Tibial nerve (tissue), 4 donors: Measurements from ENCODE around the gene PCDHGB7. TPM values are rescaled to one million over a fixed set of nuclear protein-coding genes. Genes with fewer than 3 reads are reported as not detected.
"Not testable (repeated sequence)": the region's sequence is repeated elsewhere in the genome, so short reads cannot be mapped to it uniquely, and the experiment has no call there.

Experiments used
- DNase-seq, 2 donors: peaks; one replicate each; pipeline ENCODE4 v3.0.0-alpha.2; 2019; ENCODE audit warnings: low spot score in 2 of 2
- H3K27ac ChIP-seq, 4 donors: fragments of 200-600 bp; sonication (generic) in 3 of 4; one replicate each; pipeline ENCODE4 v1.5.1; 2017 to 2019; ENCODE audit warnings: mild to moderate bottlenecking in 1 of 4
- H3K27me3 ChIP-seq, 2 donors: fragments of 200-600 bp; sonication (generic) in 1 of 2; one replicate each; pipeline versions ENCODE4 v1.5.1 to v1.6.0; 2017 to 2019
- H3K36me3 ChIP-seq, 3 donors: fragments of 200-600 bp; sonication (generic); one replicate each; pipeline ENCODE4 v1.5.1; 2018 to 2019
- H3K4me1 ChIP-seq, 4 donors: fragments of 200-600 bp; sonication (generic) in 3 of 4; one replicate each; pipeline ENCODE4 v1.5.1; 2017 to 2019
- H3K4me3 ChIP-seq, 4 donors: fragments of 200-600 bp; sonication (generic) in 3 of 4; one replicate each; pipeline ENCODE4 v1.5.1; 2017 to 2019; ENCODE audit warnings: mild to moderate bottlenecking in 1 of 4, moderate library complexity in 1 of 4
- H3K9me3 ChIP-seq, 4 donors: fragments of 200-600 bp; sonication (generic) in 3 of 4; one replicate each; pipeline ENCODE4 v1.5.1; 2017 to 2019
- CTCF ChIP-seq, 5 experiments: fragments of 200-600 bp in 3 of 5; fragments of 450-650 bp in 2 of 5; sonication (generic) in 3 of 5; IDR thresholded peaks; one replicate each; pipeline ENCODE4 v1.5.1; 2016 to 2019; ENCODE audit warnings: antibody characterized with exemption in 5 of 5, mild to moderate bottlenecking in 3 of 5, moderate library complexity in 2 of 5
- EP300 ChIP-seq, 2 donors: sonication (generic); formaldehyde crosslinking; IDR thresholded peaks; one replicate each; pipeline ENCODE4 v1.6.1; 2017; ENCODE audit warnings: antibody characterized with exemption in 2 of 2, mild to moderate bottlenecking in 1 of 2
- POLR2A ChIP-seq, 2 donors: fragments of 450-650 bp; IDR thresholded peaks; one replicate each; pipeline ENCODE4 v1.6.1; 2017; ENCODE audit warnings: antibody characterized with exemption in 2 of 2, mild to moderate bottlenecking in 2 of 2, moderate library complexity in 2 of 2
- WGBS, 2 donors: methylation state at CpG; one replicate each; pipeline ENCODE4 v1.1.5; 2018; 5-methylcytosine and 5-hydroxymethylcytosine counted together
- total RNA-seq, 4 donors: library from RNA; depleted of rRNA; stranded (reverse); fragments of >200 nt; gene quantifications; one replicate each; pipeline ENCODE4 v1.1.0, GENCODE V29; 2016

Gene PCDHGB7
- 10 to 100 TPM; 14.6 to 19.2 (median 18.0) TPM for total RNA-seq

- peaks cover 0 to 20% (median 0%) of the 10 kb centered on the region in 4 donors for H3K4me1 ChIP-seq
- peaks cover 0 to 100% (median 52%) of the 10 kb centered on the region in 4 donors for H3K9me3 ChIP-seq
- peak; percentile 37 to 60 for DNase-seq
These were observed at the start of gene PCDHGB7 for GRCh38 chr5:141417494-141418172. Gene PCDHGB7, plus strand, starts transcription at chr5:141417677. Its CDS starts 183 bp downstream, at chr5:141417860.

DNA sequence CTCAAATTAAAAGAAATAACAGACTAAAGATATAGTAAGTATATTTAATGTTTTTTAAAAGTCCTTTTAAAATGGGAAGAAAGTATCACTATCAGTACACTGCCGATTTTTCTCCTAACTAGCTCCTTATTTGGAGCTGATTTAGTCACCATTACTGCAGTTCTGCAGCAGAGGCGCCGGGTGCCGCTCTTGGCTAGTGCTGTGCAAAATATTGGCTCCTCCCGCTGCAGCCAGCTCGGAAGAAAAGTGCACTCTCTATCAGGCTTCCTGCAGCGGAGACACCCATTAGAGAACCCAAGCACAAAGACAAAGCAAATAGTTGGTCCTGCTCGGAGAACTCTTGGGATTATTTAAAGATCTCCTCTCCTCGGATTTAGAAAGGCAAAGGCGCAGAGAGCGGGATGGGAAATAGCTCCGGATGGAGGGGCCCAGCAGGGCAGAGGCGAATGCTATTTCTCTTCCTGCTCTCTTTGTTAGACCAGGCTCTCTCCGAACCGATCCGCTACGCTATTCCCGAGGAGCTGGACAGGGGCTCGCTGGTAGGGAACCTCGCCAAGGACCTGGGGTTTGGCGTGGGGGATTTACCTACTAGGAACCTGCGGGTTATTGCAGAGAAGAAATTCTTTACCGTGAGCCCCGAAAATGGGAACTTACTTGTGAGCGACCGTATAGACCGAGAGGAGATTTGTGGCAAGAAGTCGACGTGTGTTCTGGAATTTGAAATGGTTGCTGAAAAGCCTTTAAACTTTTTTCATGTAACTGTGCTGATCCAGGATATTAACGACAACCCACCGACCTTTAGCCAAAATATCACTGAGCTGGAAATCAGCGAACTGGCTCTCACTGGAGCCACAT, 47.3 kb upstream of the PCDHGB7 start, which contains the start of gene PCDHGB3:
Gene PCDHGB3 (plus strand): TSS at position 249 of the 855 bp plus-strand sequence. CDS start 153 bp downstream, at position 402.
- Histone ChIP-seq H3K4me1 (no peaks in the 10 kb centered on the region), H3K27ac (no peak within 1 kb of the TSS), H3K27me3 (no peaks in the 10 kb centered on the region), H3K4me3 (peak within 1 kb of the TSS in 2 of 4 donors; percentile 8 to 34), H3K36me3 (peaks cover 0 to 23% (median 0%) of the 10 kb centered on the region in 3 donors), H3K9me3 (peaks cover 0 to 100% (median 45%) of the 10 kb centered on the region in 4 donors)
- no peak for DNase-seq
- 17 to 26% methylated on average over 32 of the region's 32 CpGs for WGBS, 2 donors
- TF ChIP-seq CTCF (IDR thresholded peaks at IDR 0.05): peak in 2 of 5 experiments; percentile 13 to 15
- no peak for TF ChIP-seq POLR2A (IDR thresholded peaks at IDR 0.05)
- no peak for TF ChIP-seq EP300 (IDR thresholded peaks at IDR 0.05)

More at GRCh38 chr5:141417494-141418172, at the start of gene PCDHGB7:
- H3K4me3 ChIP-seq: peak within 1 kb of the TSS; percentile 15 to 46 (median 24)
- H3K36me3 ChIP-seq: peaks cover 0 to 30% (median 0%) of the 10 kb centered on the region in 3 donors
- WGBS, 2 donors: 10 to 16% methylated on average over 35 to 47 of the region's 47 CpGs
- H3K27me3 ChIP-seq: not testable (repeated sequence)
- TF ChIP-seq CTCF (IDR thresholded peaks at IDR 0.05): peak; percentile 43 to 66 (median 50)
- H3K27ac ChIP-seq: peak within 1 kb of the TSS in 1 of 4 donors; percentile 40

DNA sequence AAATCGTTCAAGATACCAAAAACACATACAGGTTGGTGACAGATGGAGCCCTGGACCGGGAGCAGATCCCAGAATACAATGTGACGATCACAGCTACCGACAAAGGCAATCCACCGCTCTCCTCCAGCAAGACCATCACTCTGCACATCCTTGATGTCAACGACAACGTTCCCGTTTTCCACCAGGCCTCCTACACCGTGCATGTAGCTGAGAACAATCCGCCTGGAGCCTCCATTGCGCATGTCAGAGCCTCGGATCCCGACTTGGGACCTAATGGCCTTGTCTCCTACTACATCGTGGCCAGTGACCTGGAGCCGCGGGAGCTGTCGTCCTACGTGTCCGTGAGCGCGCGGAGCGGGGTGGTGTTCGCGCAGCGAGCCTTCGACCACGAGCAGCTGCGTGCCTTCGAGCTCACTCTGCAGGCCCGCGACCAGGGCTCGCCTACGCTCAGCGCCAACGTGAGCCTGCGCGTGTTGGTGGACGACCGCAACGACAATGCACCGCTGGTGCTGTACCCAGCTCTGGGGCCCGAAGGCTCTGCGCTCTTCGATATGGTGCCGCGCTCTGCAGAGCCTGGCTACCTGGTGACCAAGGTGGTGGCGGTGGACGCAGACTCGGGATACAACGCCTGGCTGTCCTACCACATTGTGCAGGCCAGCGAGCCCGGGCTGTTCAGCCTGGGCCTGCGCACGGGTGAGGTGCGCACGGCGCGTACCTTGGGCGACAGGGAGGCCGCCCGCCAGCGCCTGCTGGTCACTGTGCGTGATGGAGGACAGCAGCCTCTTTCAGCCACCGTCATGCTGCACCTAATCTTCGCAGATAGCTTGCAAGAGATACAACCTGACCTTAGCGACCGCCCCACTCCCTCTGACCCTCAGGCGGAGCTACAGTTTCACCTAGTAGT, 45.7 kb upstream of the PCDHGB7 start:
- H3K4me3 ChIP-seq: no peak overlapping the region
- H3K27ac ChIP-seq: no peak overlapping the region
- TF ChIP-seq CTCF (IDR thresholded peaks at IDR 0.05) (no peak), POLR2A (IDR thresholded peaks at IDR 0.05) (no peak), EP300 (IDR thresholded peaks at IDR 0.05) (no peak)
- peaks cover 0 to 29% (median 0%) of the 10 kb centered on the region in 3 donors for H3K36me3 ChIP-seq
- H3K9me3 ChIP-seq: peaks cover 0 to 99% (median 44%) of the 10 kb centered on the region in 4 donors
- WGBS, 2 donors: 41 to 42% methylated on average over 39 to 58 of the region's 69 CpGs
- no peaks in the 10 kb centered on the region for H3K27me3 ChIP-seq
- H3K4me1 ChIP-seq: no peaks in the 10 kb centered on the region
- DNase-seq: no peak

DNA sequence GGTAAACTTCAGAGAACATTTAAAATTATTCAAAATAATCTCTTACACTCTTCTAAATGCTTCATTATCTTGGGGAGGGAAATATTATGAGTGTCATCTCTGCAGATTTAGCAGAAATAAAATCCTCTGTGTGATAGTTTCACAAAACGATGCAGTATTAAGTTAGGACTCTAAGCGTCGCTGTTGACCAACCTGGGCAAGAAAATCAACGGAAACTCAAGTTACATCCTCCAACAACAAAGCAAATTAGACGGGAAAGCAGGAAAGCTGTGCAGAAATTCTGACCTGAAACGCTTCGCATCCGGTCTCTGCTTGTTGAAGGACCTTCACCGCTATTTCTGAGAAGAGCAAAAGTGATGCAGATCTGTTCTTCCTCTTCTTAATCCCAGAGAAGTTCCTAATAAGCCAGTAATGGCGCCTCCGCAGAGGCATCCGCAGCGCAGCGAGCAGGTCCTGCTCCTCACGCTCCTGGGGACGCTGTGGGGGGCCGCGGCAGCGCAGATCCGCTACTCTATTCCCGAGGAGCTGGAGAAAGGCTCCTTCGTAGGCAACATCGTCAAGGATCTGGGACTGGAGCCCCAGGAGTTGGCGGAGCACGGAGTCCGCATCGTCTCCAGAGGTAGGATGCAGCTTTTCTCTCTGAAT, 43.7 kb upstream of the PCDHGB7 start, which contains the start of gene PCDHGA6:
Gene PCDHGA6 (plus strand): TSS at position 219 of the 645 bp plus-strand sequence. CDS start 193 bp downstream, at position 412.
- Histone ChIP-seq H3K27ac (no peak within 1 kb of the TSS), H3K4me3 (peak within 1 kb of the TSS in 2 of 4 donors; percentile 3 to 29), H3K27me3 (no peaks in the 10 kb centered on the region), H3K9me3 (peaks cover 0 to 99% (median 49%) of the 10 kb centered on the region in 4 donors), H3K36me3 (peaks cover 0 to 32% (median 0%) of the 10 kb centered on the region in 3 donors), H3K4me1 (no peaks in the 10 kb centered on the region)
- WGBS, 2 donors: 15 to 23% methylated on average over 24 to 27 of the region's 27 CpGs
- DNase-seq: no peak
- TF ChIP-seq CTCF (IDR thresholded peaks at IDR 0.05) (peak in 1 of 5 experiments; percentile 22), EP300 (IDR thresholded peaks at IDR 0.05) (no peak), POLR2A (IDR thresholded peaks at IDR 0.05) (no peak)
